Trophoblast cell (in vitro differentiated cells and primary cell): Measurements from ENCODE around the gene MYCBP2.

ENCODE experiments used
- DNase-seq, 2 donors: peaks; one replicate each; pipeline ENCODE4 v3.0.0-alpha.2; 2016
- H2AFZ ChIP-seq: 2 replicates; pipeline ENCODE4 v1.6.1; 2013; ENCODE audit warnings: low read length, moderate library complexity, mild to moderate bottlenecking; ENCODE audit not compliant: insufficient read depth, poor library complexity
- H2AK5ac ChIP-seq: 2 replicates; pipeline ENCODE4 v1.6.1; 2013; ENCODE audit warnings: mild to moderate bottlenecking, low read length
- H2BK120ac ChIP-seq: 2 replicates; pipeline ENCODE4 v1.6.1; 2013; ENCODE audit warnings: low read length, mild to moderate bottlenecking, moderate library complexity; ENCODE audit not compliant: insufficient read depth, poor library complexity
- H2BK12ac ChIP-seq: 2 replicates; pipeline ENCODE4 v1.6.1; 2013; ENCODE audit warnings: mild to moderate bottlenecking, low read length, moderate library complexity
- H2BK5ac ChIP-seq: 2 replicates; pipeline ENCODE4 v1.6.1; 2013; ENCODE audit warnings: low read length, low read depth, moderate library complexity, mild to moderate bottlenecking; ENCODE audit not compliant: poor library complexity
- H3K14ac ChIP-seq: 2 replicates; pipeline ENCODE4 v1.6.1; 2013; ENCODE audit warnings: mild to moderate bottlenecking, low read length
- H3K18ac ChIP-seq: 2 replicates; pipeline ENCODE4 v1.6.1; 2013; ENCODE audit warnings: mild to moderate bottlenecking, low read length
- H3K23ac ChIP-seq: 2 replicates; pipeline ENCODE4 v1.6.1; 2013; ENCODE audit warnings: low read length
- H3K27ac ChIP-seq: 2 replicates; pipeline ENCODE4 v1.5.1; 2013; ENCODE audit warnings: low read depth, mild to moderate bottlenecking, inconsistent platforms, low read length, moderate library complexity
- H3K27me3 ChIP-seq: 2 replicates; pipeline ENCODE4 v1.6.1; 2013; ENCODE audit warnings: inconsistent platforms, mild to moderate bottlenecking, low read length, moderate library complexity; ENCODE audit not compliant: insufficient read depth
- H3K36me3 ChIP-seq, 2 experiments: 1 replicate in 1 of 2; 2 replicates in 1 of 2; pipeline ENCODE4 v1.6.1; 2013; ENCODE audit warnings: low read length in 2 of 2, mild to moderate bottlenecking in 2 of 2, moderate library complexity in 1 of 2; ENCODE audit not compliant: insufficient read depth in 2 of 2, control insufficient read depth in 1 of 2
- H3K4ac ChIP-seq: 2 replicates; pipeline ENCODE4 v1.6.1; 2013; ENCODE audit warnings: low read depth, mild to moderate bottlenecking, low read length, moderate library complexity
- H3K4me1 ChIP-seq, 2 experiments: 1 replicate in 1 of 2; 2 replicates in 1 of 2; pipeline ENCODE4 v1.6.1; 2013; ENCODE audit warnings: low read length in 2 of 2, mild to moderate bottlenecking in 2 of 2, moderate library complexity in 1 of 2; ENCODE audit not compliant: insufficient read depth in 2 of 2, control insufficient read depth in 1 of 2
- H3K4me2 ChIP-seq: 2 replicates; pipeline ENCODE4 v1.6.1; 2013; ENCODE audit warnings: inconsistent platforms, mild to moderate bottlenecking, low read length, moderate library complexity
- H3K4me3 ChIP-seq: 2 replicates; pipeline ENCODE4 v1.5.1; 2013; ENCODE audit warnings: mild to moderate bottlenecking, low read depth, low read length, inconsistent platforms
- H3K79me1 ChIP-seq: one replicate; pipeline ENCODE4 v1.6.1; 2013; ENCODE audit warnings: low read length
- H3K79me2 ChIP-seq: 2 replicates; pipeline ENCODE4 v1.6.1; 2013; ENCODE audit warnings: low read length, mild to moderate bottlenecking; ENCODE audit not compliant: control insufficient read depth, insufficient read depth, poor library complexity
- H3K9ac ChIP-seq: 2 replicates; pipeline ENCODE4 v1.6.1; 2013; ENCODE audit warnings: mild to moderate bottlenecking, low read length
- H3K9me3 ChIP-seq: 2 replicates; pipeline ENCODE4 v1.6.1; 2013; ENCODE audit warnings: low read depth, mild to moderate bottlenecking, control low read depth, inconsistent platforms, low read length; ENCODE audit not compliant: insufficient read depth
- H4K12ac ChIP-seq: 2 replicates; pipeline ENCODE4 v1.6.1; 2013; ENCODE audit warnings: low read depth, mild to moderate bottlenecking, low read length, moderate library complexity
- H4K8ac ChIP-seq: 2 replicates; pipeline ENCODE4 v1.6.1; 2013; ENCODE audit warnings: low read depth, mild to moderate bottlenecking, low read length, moderate library complexity
- H4K91ac ChIP-seq: one replicate; pipeline ENCODE4 v1.6.1; 2013; ENCODE audit warnings: low read depth, mild to moderate bottlenecking, low read length, moderate library complexity
- WGBS: extraction: QIAGEN DNeasy Blood & Tissue Kit; methylation state at CpG from one replicate; pipeline ENCODE4 v1.1.7; 2013; ENCODE audit warnings: missing lambda C conversion rate; ENCODE audit not compliant: insufficient read length, insufficient coverage; ENCODE audit errors: extremely low coverage; 5-methylcytosine and 5-hydroxymethylcytosine counted together

The MYCBP2 gene

DNA sequence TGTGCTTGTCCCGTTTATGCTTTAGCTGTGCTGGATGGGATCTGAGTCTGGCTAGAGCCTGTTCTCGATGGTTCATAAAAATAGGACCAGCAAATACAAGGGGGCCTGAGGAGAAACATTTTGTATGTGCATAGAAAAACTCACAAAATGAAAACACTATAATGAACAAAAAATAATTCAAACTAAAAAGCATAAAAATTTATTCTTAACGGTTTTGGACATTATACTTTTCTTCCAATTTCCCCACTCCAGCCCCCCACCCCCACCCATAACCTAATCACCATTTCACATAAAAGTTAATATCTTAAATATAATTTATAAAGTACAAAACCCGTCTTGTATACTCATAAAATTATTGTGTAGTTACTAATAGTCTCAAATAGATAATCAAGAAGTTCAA lies 93.7 kb downstream of the MYCBP2 start:
- DNase-seq, result no peak

DNA sequence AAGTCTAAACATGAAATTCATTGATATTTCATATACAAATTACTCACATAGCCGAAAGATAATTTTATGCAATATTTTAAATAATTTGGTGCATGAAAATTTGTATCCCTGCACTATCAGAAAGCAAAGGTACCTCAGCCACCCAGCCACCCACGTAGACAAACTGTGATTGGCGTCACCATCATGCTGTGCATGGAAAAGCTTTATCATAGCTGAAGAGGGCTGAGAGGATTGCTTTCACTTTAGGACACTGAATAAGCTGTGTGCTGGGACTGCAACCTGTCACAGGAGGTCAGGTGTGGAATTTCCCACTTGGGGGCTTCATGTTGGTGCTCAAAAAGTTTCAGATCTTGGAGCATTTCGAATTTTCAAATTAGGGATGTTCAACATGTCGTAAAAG lies 96.3 kb downstream of the MYCBP2 start:
- Histone ChIP-seq H3K4me2 (no peak overlapping the region), H2BK120ac (no peak overlapping the region), H3K27me3 (no peaks in the 10 kb centered on the region), H4K12ac (no peak overlapping the region), H2BK5ac (no peak overlapping the region), H2AFZ (no peak overlapping the region), H2AK5ac (no peak overlapping the region), H4K8ac (no peak overlapping the region), H2BK12ac (no peak overlapping the region), H3K4ac (no peak overlapping the region), H3K4me3 (no peak overlapping the region), H3K9ac (no peak overlapping the region), H3K4me1 (no peaks in the 10 kb centered on the region), H3K18ac (no peak overlapping the region), H3K14ac (no peak overlapping the region), H3K9me3 (no peaks in the 10 kb centered on the region), H3K27ac (no peak overlapping the region), H3K79me2 (no peaks in the 10 kb centered on the region), H3K36me3 (no peaks in the 10 kb centered on the region), H3K79me1 (no peaks in the 10 kb centered on the region), H4K91ac (no peak overlapping the region), H3K23ac (no peak overlapping the region)
- DNase-seq, result no peak
- no CpG with 5 or more reads among the region's 5 CpGs for WGBS

More for the DNA sequence above, 93.7 kb downstream of the MYCBP2 start:
- no peak overlapping the region for H2BK5ac ChIP-seq
- no peaks in the 10 kb centered on the region for H3K36me3 ChIP-seq
- H4K91ac ChIP-seq, result no peak overlapping the region
- no peaks in the 10 kb centered on the region for H3K9me3 ChIP-seq
- no peaks in the 10 kb centered on the region for H3K79me1 ChIP-seq
- H3K4me1 ChIP-seq, result no peaks in the 10 kb centered on the region
- H3K79me2 ChIP-seq, result no peaks in the 10 kb centered on the region
- no peak overlapping the region for H2AK5ac ChIP-seq
- no peak overlapping the region for H3K23ac ChIP-seq
- no peak overlapping the region for H3K4me3 ChIP-seq
- no peak overlapping the region for H4K8ac ChIP-seq
- H4K12ac ChIP-seq, result no peak overlapping the region
- H3K18ac ChIP-seq, result no peak overlapping the region
- H3K9ac ChIP-seq, result no peak overlapping the region
- H2BK120ac ChIP-seq, result no peak overlapping the region
- no peak overlapping the region for H3K4ac ChIP-seq
- no peak overlapping the region for H3K27ac ChIP-seq
- no peak overlapping the region for H2BK12ac ChIP-seq
- WGBS, result 100% methylated on average over 1 of the region's 4 CpGs
- H3K14ac ChIP-seq, result no peak overlapping the region
- H3K27me3 ChIP-seq, result no peaks in the 10 kb centered on the region
- no peak overlapping the region for H2AFZ ChIP-seq
- no peak overlapping the region for H3K4me2 ChIP-seq

DNA sequence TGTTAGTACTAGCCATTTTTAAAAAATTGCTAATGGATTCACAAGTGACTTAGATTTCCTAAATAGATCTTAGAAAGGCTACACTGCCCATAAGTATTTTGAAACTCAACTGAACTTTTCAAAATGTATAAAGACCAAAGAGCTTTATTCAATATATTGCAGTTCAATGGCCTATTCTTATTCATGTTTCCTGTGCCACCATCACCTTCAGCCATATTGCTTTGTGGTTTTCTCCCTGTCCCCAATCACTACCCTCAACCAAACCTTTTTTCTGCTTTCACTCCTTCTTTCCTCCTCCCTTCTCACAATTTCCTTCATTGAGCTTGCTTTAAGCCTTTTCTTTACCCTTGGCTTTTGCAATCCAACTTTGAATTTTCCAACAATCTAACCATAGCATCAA lies 100.9 kb downstream of the MYCBP2 start:
- Histone ChIP-seq H3K4ac (no peak overlapping the region), H3K79me1 (no peaks in the 10 kb centered on the region), H4K12ac (no peak overlapping the region), H3K14ac (no peak overlapping the region), H4K8ac (no peak overlapping the region), H2BK120ac (no peak overlapping the region), H3K27ac (no peak overlapping the region), H3K4me3 (no peak overlapping the region), H3K4me2 (no peak overlapping the region), H2AK5ac (no peak overlapping the region), H3K79me2 (no peaks in the 10 kb centered on the region), H3K27me3 (no peaks in the 10 kb centered on the region), H2AFZ (no peak overlapping the region), H3K9me3 (no peaks in the 10 kb centered on the region), H2BK12ac (no peak overlapping the region), H3K9ac (no peak overlapping the region), H3K36me3 (peaks cover 0 to 1% of the 10 kb centered on the region in 2 experiments), H3K18ac (no peak overlapping the region), H3K4me1 (no peaks in the 10 kb centered on the region), H2BK5ac (no peak overlapping the region), H4K91ac (no peak overlapping the region), H3K23ac (no peak overlapping the region)
- DNase-seq, result no peak

DNA sequence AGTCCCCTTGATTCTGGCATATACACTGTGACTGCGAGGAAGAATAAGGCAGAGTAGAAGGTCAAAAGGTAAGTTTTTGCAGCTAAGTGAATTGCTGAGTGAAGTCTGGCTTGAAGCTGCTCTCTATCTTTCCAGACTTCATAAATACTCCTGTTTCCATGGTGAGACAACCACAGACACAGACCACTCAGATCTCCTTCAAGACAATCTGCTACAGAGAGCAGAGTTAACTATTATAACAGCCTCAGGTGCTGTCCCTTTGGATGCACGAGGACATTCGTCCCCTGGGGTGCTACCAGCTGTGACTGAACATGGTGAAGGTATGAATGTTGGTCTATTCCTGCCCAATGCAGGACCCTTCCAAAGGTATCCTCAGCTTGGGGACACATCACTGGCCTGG lies 104.0 kb downstream of the MYCBP2 start:
- no peak for DNase-seq
- Histone ChIP-seq H3K9me3 (no peaks in the 10 kb centered on the region), H3K36me3 (peaks cover 0 to 1% of the 10 kb centered on the region in 2 experiments), H3K27ac (no peak overlapping the region), H3K79me1 (no peaks in the 10 kb centered on the region), H3K4me1 (no peaks in the 10 kb centered on the region), H3K23ac (no peak overlapping the region), H2BK5ac (no peak overlapping the region), H3K9ac (no peak overlapping the region), H3K4me3 (no peak overlapping the region), H2AFZ (no peak overlapping the region), H4K8ac (no peak overlapping the region), H3K27me3 (no peaks in the 10 kb centered on the region), H2BK120ac (no peak overlapping the region), H2AK5ac (no peak overlapping the region), H3K4ac (no peak overlapping the region), H2BK12ac (no peak overlapping the region), H3K79me2 (no peaks in the 10 kb centered on the region), H3K14ac (no peak overlapping the region), H3K4me2 (no peak overlapping the region), H4K91ac (no peak overlapping the region), H4K12ac (no peak overlapping the region), H3K18ac (no peak overlapping the region)
- WGBS, result no CpG with 5 or more reads among the region's 3 CpGs
